Left hindlimb (tissue), 1 donor: ENCODE data around the gene ANAPC1.
"Not testable (repeated sequence)": the region's sequence is repeated elsewhere in the genome, so short reads cannot be mapped to it uniquely, and the experiment has no call there.

ENCODE experiments used
- DNase-seq: peaks from one replicate; pipeline ENCODE4 v3.0.0-alpha.2; 2018

Gene ANAPC1

DNA sequence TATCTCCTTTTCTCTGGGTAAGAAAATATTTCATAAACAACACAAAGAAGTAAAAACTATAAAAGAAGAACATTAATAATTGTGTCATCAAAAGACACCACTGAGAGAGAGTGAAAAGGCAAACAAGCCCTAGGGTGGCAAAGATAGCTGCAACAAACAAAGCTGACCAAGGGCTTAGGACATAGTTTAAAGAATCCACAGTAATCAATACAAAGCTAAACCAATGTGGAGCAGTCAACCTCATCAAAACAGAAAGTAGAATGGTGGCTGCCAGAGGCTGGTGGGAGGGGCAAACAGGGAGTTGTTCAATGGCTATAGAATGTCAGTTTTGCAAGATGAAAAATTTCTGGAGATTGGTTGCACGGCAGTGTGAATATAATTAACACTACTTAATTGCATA lies 93.4 kb downstream of the ANAPC1 start:
- not testable (repeated sequence) for DNase-seq

DNA sequence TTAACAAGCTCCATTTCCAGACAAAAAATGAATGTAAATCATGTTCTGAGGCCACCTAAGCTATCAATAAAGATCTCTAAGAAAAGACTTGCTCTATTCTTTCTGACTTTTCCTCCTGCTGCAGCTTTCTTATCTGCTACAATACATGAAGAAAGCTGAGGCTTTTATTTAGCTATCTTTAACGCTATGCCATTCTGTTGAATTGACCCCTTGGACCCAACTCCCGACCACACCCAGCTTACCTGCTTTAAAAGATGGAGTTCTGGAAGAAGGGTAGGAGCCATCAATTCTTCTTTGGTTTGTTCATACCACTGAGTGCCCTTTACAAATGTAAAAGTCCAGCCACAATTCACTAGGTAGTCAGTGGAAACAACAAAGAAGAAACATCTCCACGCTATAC lies 99.9 kb downstream of the ANAPC1 start:
- DNase-seq: not testable (repeated sequence)

DNA sequence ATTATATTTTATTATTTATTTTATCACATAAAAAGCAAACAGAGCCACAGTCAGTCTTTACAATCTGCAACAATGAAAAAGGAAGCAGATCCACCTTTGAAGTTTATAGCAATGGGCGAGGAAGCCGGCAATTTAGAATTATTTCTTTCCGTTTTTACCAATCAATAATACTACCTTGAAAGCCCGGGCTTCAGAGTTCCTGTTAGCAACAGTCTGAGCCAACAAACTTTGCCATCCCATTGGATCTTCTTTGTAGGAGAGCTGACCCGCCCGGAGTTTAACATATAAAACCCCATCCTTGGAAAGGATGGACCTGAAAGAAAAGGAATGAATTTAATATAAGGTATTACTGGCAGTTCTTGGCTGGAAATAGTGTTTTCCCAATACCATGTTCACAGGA lies 101.8 kb downstream of the ANAPC1 start:
- not testable (repeated sequence) for DNase-seq

DNA sequence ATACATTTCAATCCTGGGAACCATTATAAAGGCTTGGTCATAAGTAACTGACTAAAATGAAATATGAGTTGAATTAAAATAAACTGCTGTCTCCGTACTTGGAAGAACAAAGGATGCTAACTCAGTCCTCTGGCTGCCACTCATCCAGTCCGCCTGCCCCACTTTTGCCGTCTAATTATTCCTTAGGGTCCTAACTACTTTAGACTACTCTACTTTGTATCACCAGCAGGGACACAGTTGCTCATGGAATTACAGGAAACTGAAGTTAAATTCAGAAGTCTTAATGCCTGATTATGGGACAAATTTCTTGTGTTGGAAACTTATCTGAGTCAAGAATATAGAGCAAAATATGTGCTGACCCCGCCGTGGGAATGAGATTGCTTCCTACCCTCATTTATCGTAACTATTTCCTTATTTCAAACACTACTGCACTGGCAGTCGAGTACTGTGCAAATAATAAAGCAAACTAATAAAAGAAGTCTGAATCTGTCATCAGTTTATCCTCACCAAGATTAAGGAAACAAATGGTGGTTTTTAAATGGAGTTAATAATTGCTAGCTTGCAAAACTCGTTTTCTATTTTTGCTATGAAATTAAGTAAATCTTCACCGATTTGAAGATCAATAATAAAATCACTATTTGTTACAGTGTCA lies 102.4 kb downstream of the ANAPC1 start:
- not testable (repeated sequence) for DNase-seq

DNA sequence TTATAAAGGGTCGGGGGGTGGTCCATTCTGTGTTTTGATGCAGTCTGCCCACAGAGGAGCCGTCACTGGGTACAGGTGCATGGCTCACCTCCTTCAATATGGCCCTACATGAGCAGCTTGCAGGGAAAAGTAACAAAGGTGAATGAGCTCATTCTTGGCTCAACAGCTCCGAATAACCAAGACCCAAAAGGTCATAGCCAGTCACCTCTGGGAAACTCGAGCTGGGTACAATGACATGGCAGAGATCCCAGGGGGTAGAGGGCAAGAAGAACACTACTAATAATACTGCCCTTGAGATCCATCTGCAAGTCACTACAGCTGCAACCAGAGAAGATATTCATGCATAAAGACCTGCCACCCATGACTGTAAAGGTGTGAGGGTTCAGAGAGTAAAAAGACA lies 106.8 kb downstream of the ANAPC1 start:
- DNase-seq: not testable (repeated sequence)

DNA sequence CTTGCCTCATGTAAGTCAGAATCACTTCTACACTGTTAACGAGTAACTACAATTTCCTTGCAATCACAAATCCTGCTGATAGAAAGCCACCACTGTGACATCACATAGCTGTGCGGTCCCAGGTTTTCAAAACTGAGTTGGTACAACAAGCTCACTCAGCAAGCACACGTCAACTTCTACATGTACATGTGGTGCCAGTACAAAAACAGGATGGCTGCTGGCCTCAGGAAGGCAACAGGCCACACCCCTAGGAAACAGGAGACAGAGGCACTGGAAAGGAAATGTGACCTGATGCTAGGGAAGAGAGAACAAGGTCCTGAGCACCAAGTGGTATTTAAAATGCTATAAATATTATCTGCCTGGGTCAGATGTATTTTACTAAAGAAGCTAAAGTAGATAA lies 107.7 kb downstream of the ANAPC1 start:
- DNase-seq: not testable (repeated sequence)

DNA sequence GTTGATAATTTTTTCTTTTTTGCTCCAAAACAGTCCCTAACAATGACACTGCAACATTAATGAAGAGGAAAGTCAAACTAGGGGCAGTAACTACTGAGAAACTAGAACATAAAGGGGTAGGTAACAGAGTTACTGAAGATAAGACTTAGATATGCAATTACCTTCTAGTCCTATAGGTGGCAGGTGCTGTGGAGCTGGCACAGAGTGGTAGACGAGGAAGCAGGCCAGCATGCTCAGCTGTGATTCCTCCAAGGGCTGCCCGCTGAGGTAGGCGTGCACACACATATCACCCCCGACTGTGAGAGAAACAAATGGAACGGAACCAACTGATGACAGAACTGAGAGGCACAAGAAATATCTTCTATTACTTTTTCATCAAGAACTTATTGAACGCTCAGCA lies 111.8 kb downstream of the ANAPC1 start:
- not testable (repeated sequence) for DNase-seq

DNA sequence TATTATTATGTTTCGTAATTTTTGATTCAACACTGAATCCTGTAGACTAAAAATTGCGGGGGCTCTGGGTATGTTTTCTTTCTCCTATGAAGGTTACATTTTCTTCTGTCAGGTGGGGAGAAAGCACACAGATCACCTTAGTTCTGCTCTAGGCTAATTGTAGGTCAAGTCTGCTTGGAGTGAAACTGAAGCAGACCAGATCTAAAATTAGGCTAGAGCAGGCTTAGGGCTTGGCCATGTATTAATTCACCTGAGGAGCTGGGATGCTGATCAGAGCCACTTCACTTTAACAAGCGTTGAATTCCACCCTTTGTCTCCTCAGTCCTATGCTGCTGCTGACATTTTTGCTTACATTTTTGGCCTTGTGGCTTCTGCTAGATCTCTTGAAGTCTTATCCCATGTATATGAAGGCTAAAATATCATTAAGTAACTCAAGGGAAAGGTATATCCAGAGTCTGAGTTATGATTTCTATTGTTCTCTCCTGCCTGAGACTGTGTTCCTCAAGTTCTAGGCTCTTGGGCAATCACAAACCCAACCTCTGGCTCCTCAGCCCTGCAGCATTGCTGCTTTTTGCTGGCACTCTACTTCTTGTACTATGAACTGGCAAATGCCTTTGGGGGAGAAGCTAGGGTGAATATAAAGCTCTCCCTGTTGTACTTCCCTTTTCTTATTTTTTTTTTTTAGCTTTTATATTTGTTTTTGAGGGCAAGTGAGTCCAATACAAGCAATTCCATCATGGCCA lies 112.9 kb downstream of the ANAPC1 start:
- not testable (repeated sequence) for DNase-seq

DNA sequence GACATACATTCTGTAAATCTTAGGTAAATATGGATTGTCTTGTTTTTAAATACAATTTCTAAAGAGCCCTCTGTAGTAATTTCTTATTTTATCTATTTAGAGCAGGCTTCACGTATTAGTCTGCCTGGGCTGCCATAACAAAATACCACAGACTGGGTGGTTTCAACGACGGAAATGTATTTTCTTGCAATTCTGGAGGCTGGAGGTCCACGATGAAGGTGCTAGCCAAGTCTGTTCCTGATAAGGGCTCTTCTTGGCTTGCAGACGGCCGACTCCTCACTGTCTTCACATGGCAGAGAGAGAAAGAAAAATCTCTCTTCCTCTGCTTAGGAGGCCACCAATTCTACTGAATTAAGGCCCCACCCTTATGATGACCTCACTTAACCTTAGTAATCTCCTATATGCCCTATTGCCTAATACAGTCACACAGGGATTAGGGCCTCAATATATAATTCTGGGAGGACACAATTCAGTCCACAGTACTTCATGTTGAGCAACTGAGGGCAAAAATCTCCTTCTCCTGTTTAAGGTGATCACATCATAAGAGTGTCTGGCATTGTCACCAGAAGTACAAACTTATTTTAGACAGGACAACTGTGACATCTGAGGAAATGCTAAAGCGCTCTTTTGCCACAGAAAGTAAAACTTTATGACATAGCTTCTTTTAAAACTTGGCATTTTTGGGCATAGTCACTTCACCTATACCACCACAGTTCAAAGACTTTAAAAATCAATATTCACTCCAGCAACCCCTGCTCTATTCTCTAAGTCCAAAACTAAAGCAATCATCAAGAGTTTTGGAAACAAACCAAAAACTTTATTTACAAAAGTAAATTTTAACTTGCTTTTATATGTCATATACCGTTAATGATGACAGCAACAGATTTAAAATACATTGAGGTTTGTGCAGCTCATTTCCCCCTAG lies 115.5 kb downstream of the ANAPC1 start:
- not testable (repeated sequence) for DNase-seq

DNA sequence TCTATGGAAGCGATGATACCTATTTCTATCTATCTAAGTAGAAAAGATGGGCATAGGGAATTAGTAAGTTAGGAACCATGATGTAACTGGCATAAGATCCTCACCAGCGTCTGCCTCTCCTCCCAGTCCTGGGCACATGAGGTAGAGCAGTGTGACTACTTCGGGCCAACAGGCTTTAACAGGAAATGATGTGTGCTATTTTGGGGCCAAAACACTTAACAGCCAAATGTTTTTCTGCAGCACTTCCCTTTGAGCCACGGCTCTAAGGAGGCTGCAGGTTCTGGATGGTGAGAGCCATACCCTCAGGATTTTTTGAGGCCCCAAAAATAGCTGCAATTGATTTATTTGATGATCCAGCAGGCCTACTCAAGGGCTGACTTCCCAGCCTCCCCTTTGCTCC lies 116.9 kb downstream of the ANAPC1 start:
- DNase-seq: not testable (repeated sequence)

DNA sequence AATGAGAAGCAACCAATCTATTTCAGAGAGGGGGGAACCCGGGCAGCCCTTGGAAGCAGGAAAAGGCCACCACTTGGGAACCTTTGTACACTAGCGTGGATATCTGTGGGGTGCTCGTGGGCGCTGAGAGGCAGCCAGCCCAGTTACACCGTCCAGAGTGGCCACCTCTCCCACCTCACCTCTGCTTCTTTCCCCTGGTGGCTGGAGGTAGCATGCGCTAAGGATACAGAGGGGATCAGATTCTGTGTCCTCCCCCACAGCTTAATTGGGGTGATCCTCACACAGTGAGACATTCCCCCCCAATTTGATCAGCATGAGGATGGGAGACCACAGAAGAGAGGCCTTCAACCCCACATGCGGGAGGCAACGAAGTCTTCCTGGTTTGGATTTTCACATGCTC lies 117.7 kb downstream of the ANAPC1 start:
- not testable (repeated sequence) for DNase-seq

DNA sequence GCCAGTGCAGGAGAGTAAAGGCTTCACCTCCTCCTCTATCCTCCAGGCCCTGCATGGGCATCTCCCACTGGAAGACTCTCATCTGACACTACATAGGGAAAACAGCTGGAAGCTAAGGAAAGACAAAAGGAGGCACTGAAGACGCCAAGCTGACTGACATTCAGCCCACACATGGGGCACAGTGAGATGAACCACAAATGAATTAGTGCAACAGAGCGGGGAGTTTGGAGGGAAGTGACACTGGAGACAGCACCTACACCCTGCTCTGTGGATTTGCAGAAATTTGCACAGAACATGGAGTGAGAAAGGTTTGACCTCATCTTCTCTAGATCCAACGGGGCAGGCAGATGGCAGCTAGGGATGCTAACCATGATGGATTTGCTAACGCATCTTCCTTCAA lies 119.8 kb downstream of the ANAPC1 start:
- DNase-seq: not testable (repeated sequence)

DNA sequence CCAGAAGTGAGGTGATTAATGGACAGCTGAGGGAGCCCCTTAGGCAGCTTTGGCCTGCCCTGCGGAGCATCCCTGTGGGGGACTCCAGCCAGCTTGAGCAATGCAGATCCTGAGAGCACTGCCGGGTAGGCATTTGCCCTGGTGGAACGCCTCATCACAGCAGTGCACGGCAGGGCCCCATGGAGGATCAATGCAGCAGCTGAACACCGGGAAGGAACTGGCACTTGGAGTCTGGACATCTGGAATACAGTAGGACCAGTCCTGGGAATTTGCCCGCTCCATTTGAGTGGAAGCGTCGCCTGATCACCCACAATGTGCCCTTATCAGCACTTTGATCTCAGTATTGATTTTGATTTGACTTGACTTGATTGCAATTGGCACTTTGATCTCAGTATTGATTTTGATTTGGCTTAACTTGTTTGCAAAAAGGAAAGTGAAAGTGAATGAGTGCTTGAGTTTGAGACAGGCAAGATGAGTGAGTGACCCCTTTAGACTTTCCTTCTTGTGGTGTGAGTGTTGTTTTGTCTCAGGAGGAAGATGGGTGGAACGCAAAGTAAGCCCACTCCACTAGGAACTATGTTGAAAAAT lies 123.2 kb downstream of the ANAPC1 start:
- DNase-seq: not testable (repeated sequence)

DNA sequence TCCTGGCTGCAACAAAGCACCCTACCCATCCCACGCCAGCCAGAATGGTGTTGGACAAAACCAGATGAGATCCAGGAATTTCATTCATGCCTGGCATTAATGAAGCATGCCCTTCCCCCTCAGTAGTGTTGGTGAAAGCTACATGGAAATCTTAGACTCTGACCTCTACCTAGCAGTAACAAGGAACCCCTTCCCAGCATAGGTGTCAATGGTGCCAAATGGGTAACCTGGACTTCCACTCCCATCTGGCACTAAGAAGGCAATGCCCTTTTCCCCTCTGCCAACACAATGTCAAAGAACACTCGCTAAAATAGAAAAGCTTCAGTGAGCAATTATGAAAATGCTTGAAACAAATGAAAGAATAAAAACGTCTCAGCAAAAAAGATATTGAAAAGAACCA lies 131.5 kb downstream of the ANAPC1 start:
- not testable (repeated sequence) for DNase-seq

DNA sequence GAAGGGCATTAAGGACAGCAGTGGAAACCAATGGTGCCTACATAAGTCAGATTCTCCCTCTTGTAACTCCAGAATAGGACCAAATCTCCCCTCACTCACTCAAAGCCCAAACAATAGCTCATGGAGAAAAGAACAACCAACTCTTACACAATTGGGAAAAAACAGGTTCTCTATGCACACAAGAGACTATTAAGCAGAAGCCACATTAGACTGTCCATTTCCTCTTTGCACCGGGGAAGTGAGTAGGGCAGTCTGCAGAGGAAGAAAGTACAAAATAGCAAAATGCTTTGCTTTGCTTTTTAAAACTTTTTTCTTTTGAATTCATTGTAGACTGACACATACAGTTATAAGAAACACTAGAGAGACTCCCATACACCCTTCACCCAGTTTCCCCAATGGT lies 133.4 kb downstream of the ANAPC1 start:
- DNase-seq: not testable (repeated sequence)

DNA sequence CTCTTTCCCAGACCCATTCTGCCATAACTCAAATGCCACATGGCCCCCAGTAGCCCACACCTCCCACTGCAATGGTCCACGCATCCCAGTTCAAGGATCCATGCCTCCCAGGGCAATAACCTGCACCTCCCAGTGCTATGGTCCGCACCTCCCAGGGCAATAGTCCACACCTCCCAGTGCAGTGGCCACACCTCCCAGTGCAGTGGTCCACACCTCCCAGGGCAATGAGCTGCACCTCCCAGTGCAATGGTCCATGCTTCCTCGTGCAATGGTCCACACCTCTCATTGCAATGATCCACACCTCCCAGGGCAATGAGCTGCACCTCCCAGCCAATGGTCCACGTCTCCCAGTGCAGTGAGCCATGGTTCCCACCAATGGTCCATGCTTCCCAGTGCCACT lies 135.6 kb downstream of the ANAPC1 start:
- DNase-seq: not testable (repeated sequence)

DNA sequence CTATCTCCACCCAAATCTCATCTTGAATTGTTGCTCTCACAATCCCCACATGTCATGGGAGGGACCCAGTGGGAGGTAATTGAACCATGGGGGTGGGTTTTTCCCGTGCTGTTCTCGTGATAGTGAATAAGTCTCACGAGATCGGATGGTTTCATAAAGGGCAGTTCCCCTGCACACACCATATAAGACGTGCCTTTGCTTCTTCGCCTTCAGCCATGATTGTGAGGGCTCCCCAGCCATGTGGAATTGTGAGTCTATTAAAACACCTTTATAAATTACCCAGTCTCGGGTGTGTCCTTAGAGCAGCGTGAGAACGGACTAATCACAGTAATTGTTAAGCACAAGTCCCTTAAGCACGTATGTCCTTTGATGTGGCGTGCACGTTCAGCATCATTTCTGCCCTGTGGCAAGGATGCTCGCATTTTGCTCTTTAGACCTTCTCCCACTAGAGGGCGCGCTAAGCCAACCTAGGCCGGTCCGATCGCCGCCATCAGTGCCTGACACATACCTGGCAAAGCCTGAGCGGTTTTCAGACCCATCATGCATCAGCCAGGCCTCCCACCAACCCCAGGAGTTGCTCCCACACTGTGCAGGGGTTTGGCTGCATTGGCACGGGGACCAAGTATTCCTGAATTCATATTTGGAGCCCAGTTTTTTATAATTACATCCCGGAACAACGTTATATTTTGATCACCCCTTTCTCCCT lies 136.4 kb downstream of the ANAPC1 start:
- not testable (repeated sequence) for DNase-seq

DNA sequence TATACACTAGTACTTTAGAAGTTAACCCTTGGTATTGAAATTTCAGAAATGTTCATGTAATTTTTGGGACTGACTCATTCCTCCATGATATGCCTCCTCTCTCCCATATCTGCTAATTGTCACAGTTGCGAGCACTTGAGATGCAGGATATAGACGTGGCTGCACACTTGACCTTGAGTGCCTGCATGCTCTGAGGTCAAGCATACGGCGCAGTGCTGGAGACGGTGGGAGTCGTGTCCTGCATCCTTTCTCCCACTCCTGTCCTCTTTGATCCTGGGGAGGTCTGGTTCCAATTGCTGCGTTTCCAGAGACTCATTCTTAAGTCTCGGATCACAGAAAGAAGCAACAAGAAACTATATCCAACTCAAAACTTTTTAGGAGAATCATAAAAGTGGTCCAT lies 139.2 kb downstream of the ANAPC1 start:
- not testable (repeated sequence) for DNase-seq

DNA sequence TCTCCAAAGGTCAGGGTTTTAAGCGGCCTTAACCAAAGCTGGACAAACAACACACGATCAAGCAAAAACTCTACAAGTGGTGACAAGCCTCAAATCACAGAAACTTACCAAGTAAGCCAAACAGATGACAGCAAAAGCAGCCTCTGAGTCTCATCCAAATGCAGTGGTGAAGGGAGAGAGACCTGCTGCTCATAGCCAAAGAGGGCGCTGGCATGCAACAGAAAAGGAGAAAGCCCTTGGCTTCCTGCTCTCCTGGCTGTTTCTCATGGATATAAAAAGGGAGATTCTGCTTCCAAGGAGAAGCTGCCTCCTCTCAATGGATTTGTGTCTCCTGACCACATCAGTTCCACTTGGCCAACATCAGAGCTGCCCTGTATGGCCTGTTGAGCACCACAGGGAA lies 142.5 kb downstream of the ANAPC1 start:
- not testable (repeated sequence) for DNase-seq

DNA sequence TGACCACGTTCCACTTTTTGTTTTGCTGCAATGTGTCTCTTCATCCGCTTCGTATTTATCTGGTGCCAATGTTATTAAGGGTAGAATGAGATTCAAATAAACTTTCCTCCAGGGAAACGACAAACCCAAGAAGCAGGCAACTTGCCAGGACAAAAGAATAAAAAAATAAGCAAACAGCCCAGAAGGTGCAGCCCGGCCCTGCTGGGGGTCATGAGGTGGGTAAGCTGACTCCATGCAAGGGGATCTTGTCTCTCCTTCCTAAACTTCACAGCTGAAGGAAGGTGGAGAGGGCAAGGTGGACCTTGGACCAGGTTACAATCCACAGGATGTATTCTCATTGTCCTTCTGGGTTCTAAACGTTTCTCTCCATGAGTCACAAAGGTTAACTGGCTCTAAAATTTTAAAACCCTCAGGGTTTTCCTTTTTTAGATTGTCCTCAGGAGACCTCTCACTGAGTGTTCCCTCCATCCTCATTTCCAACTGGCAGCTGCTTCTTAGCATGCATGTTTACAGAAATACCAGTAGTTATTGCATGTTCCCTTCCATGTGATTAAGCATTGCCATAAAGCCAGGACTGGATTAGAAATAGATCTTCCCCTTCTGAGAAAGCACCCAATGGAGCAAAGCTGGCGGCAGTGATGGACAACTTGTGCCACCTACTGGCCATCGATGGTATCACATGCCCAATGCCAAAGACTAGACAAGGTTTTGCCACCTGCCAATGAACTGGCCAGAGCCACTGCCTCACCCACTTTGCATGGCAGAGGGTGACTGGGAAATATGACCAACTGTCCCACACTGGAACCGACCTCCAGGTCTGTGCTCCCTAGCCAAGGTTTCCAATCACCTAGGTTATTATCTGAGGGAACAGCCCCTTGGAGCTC lies 147.9 kb downstream of the ANAPC1 start:
- DNase-seq: not testable (repeated sequence)

DNA sequence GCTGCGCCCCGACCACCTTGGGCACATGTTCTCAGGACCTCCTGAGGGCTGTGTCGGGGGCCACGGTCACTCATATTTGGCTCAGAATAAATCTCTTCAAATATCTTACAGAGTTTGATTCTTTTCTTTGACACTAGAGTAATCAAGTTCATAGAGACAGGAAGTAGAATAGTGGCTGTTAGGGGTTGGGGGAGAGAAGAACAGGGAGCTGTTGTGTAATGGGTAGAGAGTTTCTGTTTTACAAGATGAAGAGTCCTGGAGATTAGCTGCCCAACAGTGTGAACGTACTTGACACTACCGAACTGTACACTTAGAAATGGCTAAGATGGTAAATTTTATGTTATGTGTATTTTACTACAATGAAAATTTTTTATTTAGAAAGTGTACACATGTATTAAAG lies 148.6 kb downstream of the ANAPC1 start:
- not testable (repeated sequence) for DNase-seq
